GM12891 (cell line): ENCODE results near the gene MSRB3.

Source experiments
- POLR2A ChIP-seq: IDR thresholded peaks from 2 replicates; pipeline ENCODE4 v1.6.1; 2011; ENCODE audit warnings: low read depth, low read length, control low read depth
- TAF1 ChIP-seq: IDR thresholded peaks from 2 replicates; pipeline ENCODE4 v1.6.1; 2011; ENCODE audit warnings: low read depth, low read length, control low read depth

- TF ChIP-seq POLR2A = no peak
- no peak for TF ChIP-seq TAF1
Observed at GRCh38 chr12:65460063-65460462, 181.6 kb downstream of the MSRB3 start.
